GM10847 (cell line): ENCODE data around the gene ANKRD44.

Experiments
- POLR2A ChIP-seq: IDR thresholded peaks from 2 replicates; pipeline ENCODE4 v1.6.1; 2011; ENCODE audit not compliant: insufficient read length; ENCODE audit errors: extremely low read depth

Gene ANKRD44

GRCh38 chr2:197042739-197043196 is 267.8 kb downstream of the ANKRD44 start:
- TF ChIP-seq POLR2A, result no peak

GRCh38 chr2:197037863-197038398 is 272.6 kb downstream of the ANKRD44 start:
- no peak for TF ChIP-seq POLR2A

- TF ChIP-seq POLR2A, result no peak
Observed at GRCh38 chr2:197035002-197035401, 275.6 kb downstream of the ANKRD44 start.

GRCh38 chr2:197034292-197034691 is 276.3 kb downstream of the ANKRD44 start:
- no peak for TF ChIP-seq POLR2A

- no peak for TF ChIP-seq POLR2A
Observed at GRCh38 chr2:197033222-197033621, 277.4 kb downstream of the ANKRD44 start.

GRCh38 chr2:197031803-197032202 is 278.8 kb downstream of the ANKRD44 start:
- TF ChIP-seq POLR2A, result no peak

- TF ChIP-seq POLR2A, result no peak
Observed at GRCh38 chr2:197030090-197030489, 280.5 kb downstream of the ANKRD44 start.

GRCh38 chr2:197028633-197029032 is 281.9 kb downstream of the ANKRD44 start:
- no peak for TF ChIP-seq POLR2A

- no peak for TF ChIP-seq POLR2A
Observed at GRCh38 chr2:197028230-197028629, 282.4 kb downstream of the ANKRD44 start.

GRCh38 chr2:197024206-197024605 is 286.4 kb downstream of the ANKRD44 start:
- no peak for TF ChIP-seq POLR2A

- TF ChIP-seq POLR2A, result no peak
Observed at GRCh38 chr2:197013098-197013497, 297.5 kb downstream of the ANKRD44 start.

- no peak for TF ChIP-seq POLR2A
Observed at GRCh38 chr2:197011801-197012641, 298.6 kb downstream of the ANKRD44 start.

- TF ChIP-seq POLR2A, result no peak
Observed at GRCh38 chr2:197011021-197011417, 299.6 kb downstream of the ANKRD44 start.

GRCh38 chr2:197010200-197011020 is 300.2 kb downstream of the ANKRD44 start:
- no peak for TF ChIP-seq POLR2A

GRCh38 chr2:197007716-197008628 is 302.6 kb downstream of the ANKRD44 start:
- TF ChIP-seq POLR2A, result no peak
